NK-92 treated with Interleukin-12 subunit alpha and Interleukin-12 subunit beta, amount 100 ng/mL, for 24 hours (cell line): ENCODE results near the gene KBTBD13.
"Not testable (repeated sequence)": the region's sequence is repeated elsewhere in the genome, so short reads cannot be mapped to it uniquely, and the experiment has no call there.

ENCODE experiments used
- DNase-seq: peaks from one replicate; lab custom pipeline; 2025; lab: John Stamatoyannopoulos, UW

KBTBD13 gene

DNA sequence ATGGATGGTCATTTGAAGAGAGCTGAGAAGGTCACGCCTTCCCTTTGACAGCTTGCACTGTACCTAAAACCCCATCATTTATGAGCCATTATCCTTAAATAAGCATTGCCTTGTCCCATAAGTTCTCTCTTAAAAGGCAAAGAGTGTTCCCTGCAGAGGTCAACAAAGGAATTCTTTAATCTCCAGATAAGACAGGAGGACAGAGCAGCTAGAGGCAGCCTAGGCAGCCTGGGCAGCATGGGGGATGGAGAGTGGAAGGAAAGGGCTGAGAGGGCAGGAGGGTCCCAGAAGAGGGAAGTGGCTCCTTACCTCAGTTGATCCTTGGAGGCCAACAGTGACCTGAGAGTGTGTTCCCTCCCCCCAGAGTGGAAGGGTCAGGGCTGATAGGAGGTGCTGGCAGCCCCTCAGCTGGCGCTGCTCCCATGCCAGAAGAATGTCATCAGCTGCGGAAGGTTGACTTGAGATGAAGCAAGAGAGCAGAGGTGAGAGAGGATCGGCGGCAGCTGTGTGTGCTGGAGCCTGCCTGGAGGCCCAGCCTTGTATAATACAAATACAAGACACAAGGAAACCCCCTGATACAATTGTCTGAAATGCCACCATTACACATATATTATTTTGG is 12.8 kb downstream of the KBTBD13 start:
- no peak for DNase-seq

DNA sequence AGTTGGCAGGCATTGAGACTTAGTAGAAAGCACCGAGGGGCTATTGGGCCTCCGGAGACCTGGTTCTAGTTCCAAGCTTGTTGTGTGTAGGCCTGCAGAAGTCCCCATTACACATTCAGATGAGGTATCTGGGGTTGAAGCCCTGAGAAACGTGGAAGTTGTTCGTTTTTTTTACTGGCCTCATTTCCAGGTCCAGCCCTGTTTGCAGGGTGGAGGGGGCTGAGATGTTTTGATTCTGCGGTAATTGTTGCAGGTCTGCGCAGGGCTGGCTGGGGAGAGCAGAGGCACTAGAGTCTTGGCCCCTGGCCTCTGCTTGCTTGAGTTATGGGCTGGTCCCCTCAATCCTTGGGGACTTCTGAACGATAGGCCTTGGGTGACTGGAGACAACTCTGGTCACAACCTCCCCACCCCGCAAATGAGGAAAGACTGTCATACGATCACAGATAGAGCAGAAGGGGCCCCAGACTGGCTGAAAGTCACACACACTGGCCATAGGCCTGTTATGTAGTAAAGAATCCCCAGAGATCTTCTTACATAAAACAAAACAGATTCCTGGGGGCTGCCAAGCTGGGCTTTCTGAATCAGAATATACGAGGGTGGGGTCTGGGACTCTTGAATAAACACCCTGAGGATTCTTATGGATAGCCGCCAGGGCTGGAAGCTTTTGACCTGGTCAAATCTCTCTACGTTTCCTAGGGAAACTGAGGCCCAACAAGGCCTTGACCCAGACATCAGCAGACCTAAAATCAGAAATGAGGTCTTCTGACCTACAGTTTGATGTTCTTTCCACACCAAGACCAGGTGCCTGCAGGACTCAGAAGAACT is 15.6 kb downstream of the KBTBD13 start:
- DNase-seq: no peak

DNA sequence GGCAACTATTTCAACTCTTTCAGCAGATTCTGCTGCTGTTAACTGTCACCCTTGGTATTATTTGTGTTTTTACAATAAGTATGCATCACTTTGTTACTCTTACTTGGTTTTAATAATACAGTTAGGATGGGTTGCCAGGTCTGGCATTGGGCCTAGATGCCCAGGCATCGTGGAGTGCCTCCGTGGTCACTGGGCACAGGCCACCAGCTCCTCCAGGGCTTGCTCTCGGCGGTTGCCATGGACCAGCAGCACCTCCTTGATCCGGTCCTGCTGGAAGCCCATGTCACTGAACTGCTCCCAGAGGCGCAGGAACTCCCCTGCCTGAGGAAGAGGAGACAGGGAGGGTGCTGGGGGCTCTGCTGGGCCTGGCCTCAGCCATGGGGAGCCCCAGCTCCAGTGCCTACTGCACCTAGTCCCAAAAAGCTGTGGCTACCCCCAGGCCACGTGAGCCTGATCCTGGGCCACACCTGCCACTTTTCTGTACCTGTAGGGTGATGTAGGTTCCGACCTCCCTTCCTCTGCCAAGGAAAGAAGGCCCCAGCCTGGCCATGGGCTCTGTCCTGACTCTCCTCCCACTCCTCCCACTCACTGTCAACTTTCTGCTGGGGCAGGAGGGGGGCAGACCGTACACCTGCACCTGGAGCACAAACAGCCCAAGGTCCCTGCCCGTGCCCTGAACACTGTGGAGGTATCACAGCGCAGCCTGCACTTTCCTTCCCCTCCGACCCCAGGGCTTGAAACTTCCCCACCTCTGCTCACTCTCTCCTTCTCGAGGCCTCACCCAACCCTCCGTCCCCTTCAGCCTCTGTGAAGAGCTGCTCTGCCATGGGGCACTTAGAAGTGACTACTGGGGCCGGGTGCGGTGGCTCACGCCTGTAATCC is 16.6 kb downstream of the KBTBD13 start:
- no peak for DNase-seq

DNA sequence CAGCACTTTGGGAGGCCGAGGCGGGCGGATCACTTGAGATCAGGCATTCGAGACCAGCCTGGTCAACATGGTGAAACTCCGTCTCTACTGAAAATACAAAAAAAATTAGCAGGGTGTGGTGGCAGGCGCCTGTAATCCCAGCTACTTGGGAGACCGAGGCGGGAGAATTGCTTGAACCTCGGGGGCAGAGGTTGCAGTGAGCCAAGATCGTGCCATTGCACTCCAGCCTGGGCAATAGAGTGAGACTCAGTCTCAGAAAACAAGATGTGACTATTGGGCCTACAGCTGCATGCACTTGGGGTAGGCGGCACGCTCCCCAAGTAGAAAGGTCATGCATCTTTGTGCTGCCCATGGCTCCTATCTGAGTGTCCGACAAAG is 17.2 kb downstream of the KBTBD13 start:
- not testable (repeated sequence) for DNase-seq

GRCh38 chr15:65094294-65094995 is 17.9 kb downstream of the KBTBD13 start:
- no peak for DNase-seq

DNA sequence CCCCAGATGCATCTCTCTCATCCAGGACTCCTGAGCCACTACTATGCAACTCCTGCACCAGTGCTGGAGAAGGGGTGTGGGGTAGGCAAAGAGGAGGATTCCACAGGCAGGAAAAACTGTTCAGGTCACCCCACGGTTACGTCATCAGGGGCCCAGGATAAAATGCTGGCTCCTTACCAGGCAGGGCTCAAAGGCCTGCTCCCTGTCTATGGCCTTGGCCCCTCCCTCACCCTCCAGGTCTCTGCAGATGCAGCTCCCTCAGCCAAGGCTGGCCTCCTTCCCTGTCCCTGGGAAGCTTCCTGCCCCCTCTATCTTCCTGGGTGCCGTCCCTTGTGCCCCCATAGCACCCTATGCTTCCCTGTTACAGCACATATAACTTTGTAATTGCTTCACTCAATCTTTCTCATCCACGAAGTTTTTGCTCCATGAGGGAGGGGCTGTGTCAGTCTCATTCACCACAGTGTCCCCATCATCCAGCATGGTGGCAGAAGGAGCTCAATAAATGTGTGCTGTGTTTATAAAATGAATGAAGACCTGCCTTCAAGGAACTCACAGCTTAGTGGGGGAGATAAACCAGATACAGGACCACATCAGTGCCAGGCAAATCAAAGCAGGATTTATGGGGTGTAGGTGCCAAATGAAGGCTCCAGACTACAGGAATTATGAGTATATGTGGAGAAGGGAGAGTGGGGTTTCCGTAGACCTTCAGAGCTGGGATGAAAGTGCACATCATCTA is 18.6 kb downstream of the KBTBD13 start:
- DNase-seq: no peak

GRCh38 chr15:65095747-65096104 is 19.2 kb downstream of the KBTBD13 start:
- no peak for DNase-seq

DNA sequence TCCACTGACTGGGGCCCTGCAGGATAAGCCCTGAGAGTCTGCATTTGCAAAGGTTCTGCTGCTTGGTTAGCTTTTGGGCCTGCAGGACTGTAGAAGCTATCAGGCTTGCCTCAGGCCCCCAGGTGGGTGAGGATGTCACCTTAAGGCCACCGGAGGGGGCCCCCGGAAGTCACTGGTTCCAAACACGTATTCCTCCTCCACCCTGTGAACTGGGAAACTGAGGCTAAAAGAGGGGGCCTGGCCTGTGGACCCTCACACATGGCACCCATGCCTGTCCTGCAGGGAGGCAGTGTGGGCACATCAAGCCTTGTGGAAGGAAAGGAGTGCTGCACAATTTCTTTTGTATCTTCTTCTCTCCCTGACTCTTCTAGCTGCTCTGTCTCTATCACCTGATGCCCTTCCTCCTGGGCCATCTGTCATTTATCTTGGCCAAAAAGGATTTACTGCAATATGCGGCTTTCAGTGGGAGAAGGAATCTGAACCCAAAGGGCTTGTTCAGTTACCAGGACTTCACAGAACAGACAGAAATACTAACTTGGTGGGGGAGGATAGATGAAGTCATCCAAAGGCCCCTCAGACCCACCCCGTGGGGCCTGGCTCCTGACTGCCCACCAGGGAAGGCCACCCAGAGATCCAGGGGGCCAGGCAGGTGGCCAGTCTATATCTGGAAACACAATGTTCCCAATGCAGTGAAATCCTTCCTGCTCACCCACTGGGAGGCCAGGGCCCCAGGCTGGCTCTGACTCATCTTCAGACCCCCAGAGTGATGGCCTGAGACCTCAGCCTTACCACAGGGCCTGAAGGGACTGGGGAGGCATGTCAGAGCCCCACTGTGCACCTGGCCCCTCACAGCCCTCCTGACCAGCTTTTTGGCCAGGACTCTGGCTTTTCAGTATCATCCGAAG is 20.2 kb downstream of the KBTBD13 start:
- no peak for DNase-seq

GRCh38 chr15:65097651-65098263 is 21.2 kb downstream of the KBTBD13 start:
- DNase-seq: no peak

DNA sequence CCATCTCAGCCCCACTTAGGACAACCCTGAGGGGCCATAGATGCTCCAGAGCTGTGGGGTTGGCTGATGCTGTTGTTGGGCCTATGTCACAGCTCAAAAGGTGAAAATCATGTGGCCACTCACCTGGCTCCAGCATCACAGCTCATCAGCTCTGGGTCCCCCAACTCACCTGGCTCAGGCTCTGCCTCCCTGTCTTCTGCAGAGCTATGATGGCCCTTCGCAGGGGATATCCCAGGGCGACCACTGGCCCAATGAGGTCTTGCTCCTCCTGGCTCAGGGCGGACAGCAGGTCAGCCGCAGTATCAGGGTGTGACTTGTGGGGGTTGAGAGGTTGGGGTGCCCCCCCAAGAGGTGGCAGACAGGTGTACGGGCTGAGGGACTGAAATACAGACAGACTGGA is 22.8 kb downstream of the KBTBD13 start:
- no peak for DNase-seq

- not testable (repeated sequence) for DNase-seq
These were observed 23.3 kb downstream of the KBTBD13 start for GRCh38 chr15:65099801-65100200.

GRCh38 chr15:65100442-65100841 is 23.9 kb downstream of the KBTBD13 start:
- no peak for DNase-seq

GRCh38 chr15:65101411-65101890 is 24.9 kb downstream of the KBTBD13 start:
- peak; percentile 5 for DNase-seq

GRCh38 chr15:65101891-65102708 is 25.6 kb downstream of the KBTBD13 start:
- no peak for DNase-seq

GRCh38 chr15:65102912-65103311 is 26.4 kb downstream of the KBTBD13 start:
- no peak for DNase-seq

DNA sequence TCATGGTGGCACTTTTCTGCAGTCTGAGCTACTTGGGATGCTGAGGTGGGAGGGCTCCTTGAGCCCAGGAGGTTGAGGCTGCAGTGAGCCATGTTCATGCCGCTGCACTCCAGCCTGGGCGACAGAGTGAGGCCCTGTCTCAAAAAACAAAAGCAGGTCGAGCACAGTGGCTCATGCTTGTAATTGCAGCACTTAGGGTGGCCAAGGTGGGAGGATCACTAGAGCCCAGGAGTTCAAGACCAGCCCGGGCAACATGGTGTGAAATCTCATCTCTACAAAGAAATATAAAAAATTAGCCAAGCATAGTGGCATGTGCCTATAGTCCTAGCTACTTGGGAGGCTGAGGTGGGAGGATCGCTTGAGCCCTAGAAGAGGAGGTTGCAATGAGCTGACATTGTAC is 28.5 kb downstream of the KBTBD13 start:
- DNase-seq: no peak

- DNase-seq: no peak
These were observed 29.6 kb downstream of the KBTBD13 start for GRCh38 chr15:65106011-65106590.

GRCh38 chr15:65110676-65111292 is 34.2 kb downstream of the KBTBD13 start:
- no peak for DNase-seq
